HCT116 (cell line): ENCODE measurements around the gene LUC7L2.

Experiments used
- CEBPB ChIP-seq: IDR thresholded peaks from 2 replicates; pipeline ENCODE4 v1.6.1; 2012; ENCODE audit warnings: low read depth
- EGR1 ChIP-seq: IDR thresholded peaks from 2 replicates; pipeline ENCODE4 v1.6.1; 2012; ENCODE audit warnings: low read depth
- EZH2 ChIP-seq: fragments of 200-600 bp; sonication (generic); IDR thresholded peaks from 2 replicates; pipeline ENCODE4 v1.6.1; 2017; ENCODE audit warnings: antibody characterized with exemption, mixed run types
- EZH2phosphoT487 ChIP-seq: fragments of 200-600 bp; IDR thresholded peaks from 2 replicates; pipeline ENCODE4 v1.6.1; 2018; ENCODE audit warnings: antibody characterized with exemption, borderline replicate concordance
- FOSL1 ChIP-seq: IDR thresholded peaks from 2 replicates; pipeline ENCODE4 v1.6.1; 2012; ENCODE audit warnings: low read depth
- POLR2A ChIP-seq: IDR thresholded peaks from 2 replicates; pipeline ENCODE4 v1.7.0; 2011; ENCODE audit warnings: borderline replicate concordance; ENCODE audit not compliant: insufficient read depth, insufficient read length; ENCODE audit errors: extremely low read depth
- POLR2AphosphoS5 ChIP-seq: IDR thresholded peaks from 2 replicates; pipeline ENCODE4 v1.6.1; 2011; ENCODE audit warnings: mild to moderate bottlenecking, low read depth, low read length, moderate library complexity
- SIN3A ChIP-seq: IDR thresholded peaks from 2 replicates; pipeline ENCODE4 v1.6.1; 2012; ENCODE audit warnings: low read depth
- TF ChIP-seq, protein P1 (sequence below): IDR thresholded peaks from 2 replicates; pipeline ENCODE4 v1.6.1; 2012
- TF ChIP-seq, protein P2 (sequence below), 3 experiments: fragments of 200-600 bp in 1 of 3; sonication (generic) in 1 of 3; IDR thresholded peaks in 2 of 3; conservative IDR thresholded peaks in 1 of 3; 2 replicates each; pipeline ENCODE4 v1.5.1; 2012 to 2017; ENCODE audit warnings: low read depth in 2 of 3, low read length in 2 of 3, antibody characterized with exemption in 1 of 3, borderline replicate concordance in 1 of 3, control low read depth in 1 of 3, mild to moderate bottlenecking in 1 of 3, mixed read lengths in 1 of 3, mixed run types in 1 of 3, moderate library complexity in 1 of 3; ENCODE audit not compliant: insufficient read depth in 1 of 3
- TF ChIP-seq, protein P3 (sequence below): IDR thresholded peaks from 2 replicates; pipeline ENCODE4 v1.6.1; 2012; ENCODE audit warnings: low read depth
- TF ChIP-seq, protein P4 (sequence below): IDR thresholded peaks from 2 replicates; pipeline ENCODE4 v1.6.1; 2011; ENCODE audit warnings: mild to moderate bottlenecking, low read length, moderate library complexity; ENCODE audit not compliant: insufficient replicate concordance; ENCODE audit errors: extremely low read depth

DNA sequence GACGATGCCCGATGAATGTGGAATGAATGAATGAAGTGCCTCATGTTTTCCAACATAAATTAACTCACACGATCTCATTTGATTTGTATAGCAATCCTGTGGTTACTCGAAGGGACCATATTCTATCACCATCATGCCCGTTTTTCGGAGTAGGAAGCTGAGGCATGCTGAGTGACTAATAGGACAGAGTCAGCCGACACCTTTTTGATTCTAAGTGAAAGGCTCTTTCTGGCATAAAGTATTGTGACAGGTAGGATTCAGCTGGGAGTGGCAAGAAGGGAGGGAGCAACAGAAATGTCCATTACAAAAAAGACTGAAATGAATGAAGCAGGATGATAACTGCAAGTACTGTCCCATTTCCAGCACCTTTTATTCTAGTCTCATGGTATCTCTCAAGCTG is 68.1 kb downstream of the LUC7L2 start:
- TF ChIP-seq POLR2A: no peak
- TF ChIP-seq, protein P1, sequence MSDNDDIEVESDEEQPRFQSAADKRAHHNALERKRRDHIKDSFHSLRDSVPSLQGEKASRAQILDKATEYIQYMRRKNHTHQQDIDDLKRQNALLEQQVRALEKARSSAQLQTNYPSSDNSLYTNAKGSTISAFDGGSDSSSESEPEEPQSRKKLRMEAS: no peak
- TF ChIP-seq, protein P2, sequence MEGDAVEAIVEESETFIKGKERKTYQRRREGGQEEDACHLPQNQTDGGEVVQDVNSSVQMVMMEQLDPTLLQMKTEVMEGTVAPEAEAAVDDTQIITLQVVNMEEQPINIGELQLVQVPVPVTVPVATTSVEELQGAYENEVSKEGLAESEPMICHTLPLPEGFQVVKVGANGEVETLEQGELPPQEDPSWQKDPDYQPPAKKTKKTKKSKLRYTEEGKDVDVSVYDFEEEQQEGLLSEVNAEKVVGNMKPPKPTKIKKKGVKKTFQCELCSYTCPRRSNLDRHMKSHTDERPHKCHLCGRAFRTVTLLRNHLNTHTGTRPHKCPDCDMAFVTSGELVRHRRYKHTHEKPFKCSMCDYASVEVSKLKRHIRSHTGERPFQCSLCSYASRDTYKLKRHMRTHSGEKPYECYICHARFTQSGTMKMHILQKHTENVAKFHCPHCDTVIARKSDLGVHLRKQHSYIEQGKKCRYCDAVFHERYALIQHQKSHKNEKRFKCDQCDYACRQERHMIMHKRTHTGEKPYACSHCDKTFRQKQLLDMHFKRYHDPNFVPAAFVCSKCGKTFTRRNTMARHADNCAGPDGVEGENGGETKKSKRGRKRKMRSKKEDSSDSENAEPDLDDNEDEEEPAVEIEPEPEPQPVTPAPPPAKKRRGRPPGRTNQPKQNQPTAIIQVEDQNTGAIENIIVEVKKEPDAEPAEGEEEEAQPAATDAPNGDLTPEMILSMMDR (IDR thresholded peaks at IDR 0.05 in 2 of 3, conservative IDR thresholded peaks at IDR 0.05 in 1 of 3; ENCODE audit: borderline replicate concordance in 1 of 3, insufficient read depth in 1 of 3, low read depth in 2 of 3, low read length in 2 of 3): no peak
- no peak for TF ChIP-seq EZH2phosphoT487
- TF ChIP-seq, protein P3, sequence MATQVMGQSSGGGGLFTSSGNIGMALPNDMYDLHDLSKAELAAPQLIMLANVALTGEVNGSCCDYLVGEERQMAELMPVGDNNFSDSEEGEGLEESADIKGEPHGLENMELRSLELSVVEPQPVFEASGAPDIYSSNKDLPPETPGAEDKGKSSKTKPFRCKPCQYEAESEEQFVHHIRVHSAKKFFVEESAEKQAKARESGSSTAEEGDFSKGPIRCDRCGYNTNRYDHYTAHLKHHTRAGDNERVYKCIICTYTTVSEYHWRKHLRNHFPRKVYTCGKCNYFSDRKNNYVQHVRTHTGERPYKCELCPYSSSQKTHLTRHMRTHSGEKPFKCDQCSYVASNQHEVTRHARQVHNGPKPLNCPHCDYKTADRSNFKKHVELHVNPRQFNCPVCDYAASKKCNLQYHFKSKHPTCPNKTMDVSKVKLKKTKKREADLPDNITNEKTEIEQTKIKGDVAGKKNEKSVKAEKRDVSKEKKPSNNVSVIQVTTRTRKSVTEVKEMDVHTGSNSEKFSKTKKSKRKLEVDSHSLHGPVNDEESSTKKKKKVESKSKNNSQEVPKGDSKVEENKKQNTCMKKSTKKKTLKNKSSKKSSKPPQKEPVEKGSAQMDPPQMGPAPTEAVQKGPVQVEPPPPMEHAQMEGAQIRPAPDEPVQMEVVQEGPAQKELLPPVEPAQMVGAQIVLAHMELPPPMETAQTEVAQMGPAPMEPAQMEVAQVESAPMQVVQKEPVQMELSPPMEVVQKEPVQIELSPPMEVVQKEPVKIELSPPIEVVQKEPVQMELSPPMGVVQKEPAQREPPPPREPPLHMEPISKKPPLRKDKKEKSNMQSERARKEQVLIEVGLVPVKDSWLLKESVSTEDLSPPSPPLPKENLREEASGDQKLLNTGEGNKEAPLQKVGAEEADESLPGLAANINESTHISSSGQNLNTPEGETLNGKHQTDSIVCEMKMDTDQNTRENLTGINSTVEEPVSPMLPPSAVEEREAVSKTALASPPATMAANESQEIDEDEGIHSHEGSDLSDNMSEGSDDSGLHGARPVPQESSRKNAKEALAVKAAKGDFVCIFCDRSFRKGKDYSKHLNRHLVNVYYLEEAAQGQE: no peak
- TF ChIP-seq CEBPB: no peak
- TF ChIP-seq, protein P4, sequence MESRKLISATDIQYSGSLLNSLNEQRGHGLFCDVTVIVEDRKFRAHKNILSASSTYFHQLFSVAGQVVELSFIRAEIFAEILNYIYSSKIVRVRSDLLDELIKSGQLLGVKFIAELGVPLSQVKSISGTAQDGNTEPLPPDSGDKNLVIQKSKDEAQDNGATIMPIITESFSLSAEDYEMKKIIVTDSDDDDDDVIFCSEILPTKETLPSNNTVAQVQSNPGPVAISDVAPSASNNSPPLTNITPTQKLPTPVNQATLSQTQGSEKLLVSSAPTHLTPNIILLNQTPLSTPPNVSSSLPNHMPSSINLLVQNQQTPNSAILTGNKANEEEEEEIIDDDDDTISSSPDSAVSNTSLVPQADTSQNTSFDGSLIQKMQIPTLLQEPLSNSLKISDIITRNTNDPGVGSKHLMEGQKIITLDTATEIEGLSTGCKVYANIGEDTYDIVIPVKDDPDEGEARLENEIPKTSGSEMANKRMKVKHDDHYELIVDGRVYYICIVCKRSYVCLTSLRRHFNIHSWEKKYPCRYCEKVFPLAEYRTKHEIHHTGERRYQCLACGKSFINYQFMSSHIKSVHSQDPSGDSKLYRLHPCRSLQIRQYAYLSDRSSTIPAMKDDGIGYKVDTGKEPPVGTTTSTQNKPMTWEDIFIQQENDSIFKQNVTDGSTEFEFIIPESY: no peak
- TF ChIP-seq EZH2: no peak
- no peak for TF ChIP-seq FOSL1
- TF ChIP-seq POLR2AphosphoS5: no peak
- TF ChIP-seq EGR1: no peak
- TF ChIP-seq SIN3A: no peak
